GM10847 (cell line): ENCODE measurements around the gene NOL4L.

Source experiments
- POLR2A ChIP-seq: IDR thresholded peaks from 2 replicates; pipeline ENCODE4 v1.6.1; 2011; ENCODE audit not compliant: insufficient read length; ENCODE audit errors: extremely low read depth

Gene NOL4L

DNA sequence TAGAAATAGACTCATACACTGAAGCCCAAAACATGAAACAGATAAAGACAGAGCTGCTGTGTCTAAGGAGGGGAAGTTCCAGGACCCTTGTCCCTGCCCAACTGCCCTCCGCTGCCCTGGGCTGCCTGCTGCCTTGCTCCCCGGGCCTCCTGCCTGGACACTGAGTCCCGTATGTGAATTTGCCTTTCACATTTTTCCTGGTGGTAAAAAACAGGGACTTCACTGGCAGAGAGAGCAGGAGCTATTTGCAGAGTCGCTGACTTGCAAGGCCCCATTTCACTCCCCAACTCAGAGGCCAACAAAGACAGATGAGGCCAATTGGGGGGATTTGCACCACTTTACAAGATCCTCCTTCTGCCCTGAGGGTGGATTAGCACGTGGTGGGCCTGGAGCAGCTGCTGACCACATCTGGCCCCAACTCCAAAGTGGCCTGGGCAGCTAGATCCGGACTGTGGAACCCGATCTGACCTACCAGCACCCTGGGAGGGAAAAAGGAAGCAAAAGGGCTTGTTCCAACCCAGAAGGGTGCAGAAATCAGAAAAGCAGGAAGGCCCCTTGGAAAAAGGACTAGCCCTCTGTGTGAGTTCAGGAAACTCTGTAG is 61.4 kb downstream of the NOL4L start:
- no peak for TF ChIP-seq POLR2A

GRCh38 chr20:32522776-32523612 is 62.1 kb downstream of the NOL4L start:
- TF ChIP-seq POLR2A = no peak

DNA sequence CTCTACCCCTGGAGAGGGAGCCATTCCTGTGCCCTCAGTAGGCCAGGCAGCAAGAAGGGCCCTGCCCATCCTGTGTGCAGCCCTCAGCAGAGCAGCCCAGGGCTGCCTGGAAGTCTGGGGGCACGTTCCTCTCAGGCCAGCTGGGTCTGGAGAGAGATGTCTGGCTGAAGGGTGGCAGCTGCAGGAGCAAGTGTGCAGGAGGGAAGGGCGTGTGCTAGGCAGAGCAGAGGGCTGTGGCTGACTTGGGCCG is 62.7 kb downstream of the NOL4L start:
- no peak for TF ChIP-seq POLR2A

DNA sequence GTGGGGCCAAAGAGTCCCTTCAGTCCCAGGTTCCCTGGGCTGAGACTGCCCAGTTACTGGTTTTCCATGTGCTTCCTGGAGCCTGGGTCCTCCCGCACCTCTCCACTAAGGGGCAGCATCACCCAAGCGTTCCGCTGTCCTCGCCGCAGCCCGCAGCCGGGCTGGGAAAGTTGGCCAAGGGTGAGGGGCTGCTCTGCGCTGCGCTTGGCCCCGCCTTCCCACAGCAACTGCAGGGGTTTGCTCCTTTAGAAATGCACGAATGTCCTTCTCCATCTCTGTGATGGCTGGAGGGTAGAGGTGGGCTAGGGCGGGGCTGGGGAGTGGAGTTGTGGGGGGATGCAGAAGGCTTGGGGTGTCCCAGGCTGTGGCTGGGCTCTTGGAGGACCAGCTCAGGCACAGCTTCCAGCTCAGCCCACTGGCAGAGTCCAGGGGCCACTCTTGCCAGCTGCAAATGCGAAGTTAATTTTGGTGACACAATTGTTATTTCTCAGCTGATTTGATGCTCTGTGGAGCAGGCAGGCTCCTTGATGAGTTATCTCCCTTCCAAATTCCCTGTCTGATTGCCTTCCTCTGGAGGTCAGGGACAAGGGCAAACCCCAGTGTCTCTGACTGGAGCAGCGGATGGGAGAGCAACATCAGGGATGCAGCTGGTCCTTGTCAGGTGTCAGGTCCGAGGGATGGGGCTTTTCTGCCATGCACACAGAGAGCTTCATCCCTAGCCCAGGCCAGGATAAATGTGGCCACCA is 63.2 kb downstream of the NOL4L start:
- no peak for TF ChIP-seq POLR2A

DNA sequence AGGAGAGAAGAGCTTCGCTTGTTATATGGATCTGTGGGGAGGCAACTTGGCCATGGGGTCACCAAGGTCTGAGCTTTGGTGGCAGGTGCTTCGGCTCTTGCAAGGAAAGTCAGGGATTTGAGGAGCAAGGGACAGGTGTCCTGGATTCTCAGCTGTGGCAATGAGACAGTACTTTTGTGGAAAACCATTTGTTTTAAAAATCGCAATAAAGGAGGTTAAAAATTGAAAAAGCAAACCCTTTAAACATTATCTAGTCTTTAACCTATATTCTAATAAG is 64.3 kb downstream of the NOL4L start:
- no peak for TF ChIP-seq POLR2A

DNA sequence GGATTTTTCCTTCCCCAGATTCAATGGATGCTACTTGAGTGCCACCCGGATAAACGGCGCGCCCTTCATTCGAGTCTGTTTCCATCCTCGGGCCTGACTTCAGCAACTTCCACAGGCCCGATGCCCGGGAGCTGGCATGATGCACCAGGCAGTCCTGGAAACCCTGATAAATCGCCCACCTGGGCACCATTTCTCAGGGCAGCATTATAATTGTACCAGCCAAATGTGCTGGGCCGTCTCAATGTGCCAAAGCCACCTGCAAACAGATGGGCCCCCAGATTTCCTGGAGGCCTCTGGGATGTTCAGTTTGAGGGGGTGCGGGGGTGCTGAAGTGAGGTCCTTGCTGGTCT is 65.8 kb downstream of the NOL4L start:
- no peak for TF ChIP-seq POLR2A

GRCh38 chr20:32518593-32519380 is 66.3 kb downstream of the NOL4L start:
- no peak for TF ChIP-seq POLR2A

GRCh38 chr20:32517914-32518592 is 67.1 kb downstream of the NOL4L start:
- no peak for TF ChIP-seq POLR2A

GRCh38 chr20:32517518-32517873 is 67.6 kb downstream of the NOL4L start:
- TF ChIP-seq POLR2A = no peak

DNA sequence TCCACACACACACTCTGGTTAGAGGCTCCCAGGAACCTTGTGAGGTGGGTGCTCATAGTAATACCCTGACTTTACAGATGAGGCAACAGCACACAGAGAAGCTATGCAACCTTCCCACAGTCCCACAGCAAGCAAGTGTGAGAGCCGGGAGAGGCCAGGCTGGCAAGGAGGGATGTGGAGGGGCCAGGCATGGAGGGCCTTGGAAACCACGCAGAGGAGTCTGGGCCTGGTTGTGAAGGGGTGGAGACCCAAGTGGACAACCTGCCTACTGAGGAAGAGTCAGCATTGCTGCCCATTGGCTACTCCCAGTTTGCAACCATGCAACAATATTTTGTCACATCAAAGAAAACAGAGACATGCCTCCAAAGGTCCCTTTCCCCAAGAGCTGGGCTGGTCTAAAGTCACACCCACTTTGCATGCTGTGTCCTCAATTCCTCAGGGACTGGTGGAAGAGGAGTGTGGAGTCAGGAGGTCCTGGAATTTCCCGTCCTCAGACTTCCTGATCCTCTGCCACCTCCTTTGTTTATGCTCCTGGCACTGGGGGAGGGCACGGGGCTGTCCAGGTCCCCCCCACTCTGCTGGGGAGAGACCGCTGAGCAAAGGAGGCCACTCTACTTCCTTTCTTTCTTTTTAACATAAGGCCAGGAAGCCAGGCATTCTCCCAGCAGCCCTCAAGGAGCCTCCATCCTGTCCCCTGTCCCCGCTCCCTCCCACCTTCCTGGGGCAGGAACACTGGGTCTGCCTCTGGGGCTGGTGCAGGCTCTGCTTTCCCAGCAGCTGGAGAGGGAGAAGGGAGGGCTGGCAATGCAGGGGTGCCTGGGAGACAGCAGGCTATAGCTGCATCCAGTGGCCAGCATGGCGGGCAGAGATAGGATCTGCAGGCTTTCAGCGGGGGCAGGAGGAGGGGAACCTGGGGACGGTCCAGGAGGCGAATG is 68.3 kb downstream of the NOL4L start:
- TF ChIP-seq POLR2A = no peak

DNA sequence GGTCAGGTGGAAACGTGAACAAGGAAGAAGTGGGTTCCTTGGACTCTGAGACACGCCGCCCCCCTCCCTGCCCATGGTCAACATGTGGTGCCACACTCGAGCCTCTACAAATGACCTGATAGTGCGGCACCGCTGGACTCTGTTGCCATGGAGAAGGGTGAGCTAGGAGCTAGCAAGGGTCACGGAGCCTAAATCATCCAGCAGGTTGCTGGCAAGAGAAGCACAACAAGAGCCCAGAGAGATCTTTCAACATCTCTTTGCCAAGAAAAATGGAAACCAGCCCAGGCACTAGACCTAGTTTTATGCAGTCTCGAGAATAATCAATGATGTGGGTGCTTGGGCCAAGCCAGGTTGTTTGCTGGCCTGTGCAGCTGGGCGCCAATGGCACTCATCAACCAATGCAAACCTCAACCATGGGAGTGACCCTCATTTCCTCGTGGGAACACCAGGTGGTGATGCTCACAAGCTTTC is 69.5 kb downstream of the NOL4L start:
- TF ChIP-seq POLR2A = no peak

- no peak for TF ChIP-seq POLR2A
Observed at GRCh38 chr20:32514760-32515159, 70.4 kb downstream of the NOL4L start.

DNA sequence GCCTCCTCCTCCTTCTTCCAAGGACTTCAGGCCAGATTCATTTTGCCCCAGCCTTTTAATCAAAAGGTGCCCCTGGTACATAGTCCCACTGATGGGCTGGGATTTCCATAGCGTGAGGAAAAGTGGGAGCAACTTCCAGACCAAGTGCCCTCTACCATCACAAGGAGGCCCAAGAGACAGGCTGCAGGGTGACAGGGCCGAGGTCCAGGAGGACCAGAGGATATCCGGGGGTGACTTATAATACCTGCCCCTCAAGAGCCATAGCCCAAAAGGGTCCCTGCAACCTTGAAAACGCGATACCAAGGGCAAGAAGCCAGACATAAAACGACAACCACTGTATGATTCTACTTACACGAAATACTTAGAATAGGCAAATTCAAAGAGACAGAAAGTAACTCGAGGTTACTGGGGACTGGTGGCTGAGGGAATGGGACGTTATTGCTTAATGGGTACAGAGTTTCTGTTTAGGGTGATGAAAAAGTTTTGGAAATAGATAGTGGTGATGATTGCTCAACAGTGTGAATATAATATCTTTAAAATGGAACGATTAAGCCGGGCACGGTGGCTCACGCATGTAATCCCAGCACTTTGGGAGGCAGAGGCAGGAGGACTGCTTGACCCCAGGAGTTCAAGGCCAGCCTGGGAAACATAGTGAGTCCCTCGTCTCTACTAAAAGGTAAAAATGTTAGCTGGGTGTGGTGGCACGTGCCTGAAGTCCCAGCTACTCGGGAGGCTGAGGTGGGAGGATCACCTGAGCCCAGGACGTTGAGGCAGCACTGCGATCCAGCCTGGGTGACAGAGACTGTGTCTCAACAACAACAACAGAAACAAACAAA is 71.9 kb downstream of the NOL4L start:
- no peak for TF ChIP-seq POLR2A

DNA sequence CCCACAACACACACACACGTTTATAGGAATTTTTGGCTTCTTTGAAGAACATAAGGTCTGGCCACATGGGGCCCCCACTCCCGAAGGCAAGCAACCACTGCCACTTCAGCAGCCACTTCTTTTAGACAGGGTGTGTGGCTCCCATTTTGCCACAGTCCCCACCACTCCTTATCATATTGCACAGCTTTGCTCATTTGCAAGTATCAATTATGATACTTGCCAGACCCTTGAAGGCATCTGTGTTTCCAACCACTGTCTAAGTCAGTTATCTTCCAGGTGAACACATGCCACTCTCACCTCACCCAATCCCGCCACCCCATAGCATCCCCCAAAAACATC is 73.1 kb downstream of the NOL4L start:
- TF ChIP-seq POLR2A = no peak
